HG03280 (cell line): ENCODE results near the gene SYT17.

Source experiments
- ATAC-seq: cut with Tn5 transposase; IDR thresholded peaks from one replicate; pipeline ENCODE4 v1.9.1; 2021; ENCODE audit warnings: mild to moderate bottlenecking, moderate library complexity; ENCODE audit not compliant: unreplicated experiment

The SYT17 gene

GRCh38 chr16:19210968-19211367 is 42.9 kb downstream of the SYT17 start:
- ATAC-seq = peak; percentile 15

- ATAC-seq = no peak
Measured at GRCh38 chr16:19212059-19212458, 44.0 kb downstream of the SYT17 start.

- ATAC-seq = no peak
Measured at GRCh38 chr16:19213885-19214284, 45.8 kb downstream of the SYT17 start.

- ATAC-seq = no peak
Measured at GRCh38 chr16:19215705-19216104, 47.7 kb downstream of the SYT17 start.

GRCh38 chr16:19218581-19218980 is 50.5 kb downstream of the SYT17 start:
- ATAC-seq = no peak

- ATAC-seq = no peak
Measured at GRCh38 chr16:19219836-19220235, 51.8 kb downstream of the SYT17 start.

- no peak for ATAC-seq
Measured at GRCh38 chr16:19223235-19224170, 55.5 kb downstream of the SYT17 start.

- ATAC-seq = no peak
Measured at GRCh38 chr16:19225651-19226050, 57.6 kb downstream of the SYT17 start.

- no peak for ATAC-seq
Measured at GRCh38 chr16:19227643-19228042, 59.6 kb downstream of the SYT17 start.

GRCh38 chr16:19228052-19228451 is 60.0 kb downstream of the SYT17 start:
- no peak for ATAC-seq

- ATAC-seq = no peak
Measured at GRCh38 chr16:19228575-19228974, 60.5 kb downstream of the SYT17 start.

GRCh38 chr16:19230575-19230974 is 62.5 kb downstream of the SYT17 start:
- no peak for ATAC-seq

GRCh38 chr16:19231881-19232280 is 63.8 kb downstream of the SYT17 start:
- ATAC-seq = no peak

GRCh38 chr16:19232988-19233387 is 64.9 kb downstream of the SYT17 start:
- ATAC-seq = no peak

GRCh38 chr16:19235478-19235877 is 67.4 kb downstream of the SYT17 start:
- ATAC-seq = no peak

- no peak for ATAC-seq
Measured at GRCh38 chr16:19235886-19236285, 67.8 kb downstream of the SYT17 start.

- no peak for ATAC-seq
Measured at GRCh38 chr16:19236561-19237209, 68.6 kb downstream of the SYT17 start.

- ATAC-seq = no peak
Measured at GRCh38 chr16:19238406-19238805, 70.4 kb downstream of the SYT17 start.

- ATAC-seq = no peak
Measured at GRCh38 chr16:19239511-19240155, 71.6 kb downstream of the SYT17 start.

- no peak for ATAC-seq
Measured at GRCh38 chr16:19240494-19240893, 72.5 kb downstream of the SYT17 start.

GRCh38 chr16:19241512-19241911 is 73.5 kb downstream of the SYT17 start:
- no peak for ATAC-seq

GRCh38 chr16:19242186-19242585 is 74.1 kb downstream of the SYT17 start:
- ATAC-seq = no peak
